Vagina (tissue), 2 donors: ENCODE data around the gene DYSF.

ENCODE experiments used
- POLR2A ChIP-seq, 2 donors: fragments of 450-650 bp; IDR thresholded peaks; one replicate each; pipeline ENCODE4 v1.6.1; 2017; ENCODE audit warnings: antibody characterized with exemption in 2 of 2, mild to moderate bottlenecking in 2 of 2, moderate library complexity in 2 of 2
- POLR2AphosphoS5 ChIP-seq, 2 donors: sonication (generic); formaldehyde crosslinking; IDR thresholded peaks; one replicate each; pipeline ENCODE4 v1.9.0; 2017; ENCODE audit warnings: antibody characterized with exemption in 2 of 2, mild to moderate bottlenecking in 2 of 2, low read depth in 1 of 2; ENCODE audit not compliant: insufficient read depth in 1 of 2
- TF ChIP-seq, protein P1 (sequence below), 3 experiments: fragments of 450-650 bp in 2 of 3; fragments of 200-600 bp in 1 of 3; sonication (generic) in 1 of 3; IDR thresholded peaks; one replicate each; pipeline ENCODE4 v1.5.1; 2017 to 2019; ENCODE audit warnings: antibody characterized with exemption in 3 of 3, mild to moderate bottlenecking in 2 of 3, moderate library complexity in 2 of 3

DNA sequence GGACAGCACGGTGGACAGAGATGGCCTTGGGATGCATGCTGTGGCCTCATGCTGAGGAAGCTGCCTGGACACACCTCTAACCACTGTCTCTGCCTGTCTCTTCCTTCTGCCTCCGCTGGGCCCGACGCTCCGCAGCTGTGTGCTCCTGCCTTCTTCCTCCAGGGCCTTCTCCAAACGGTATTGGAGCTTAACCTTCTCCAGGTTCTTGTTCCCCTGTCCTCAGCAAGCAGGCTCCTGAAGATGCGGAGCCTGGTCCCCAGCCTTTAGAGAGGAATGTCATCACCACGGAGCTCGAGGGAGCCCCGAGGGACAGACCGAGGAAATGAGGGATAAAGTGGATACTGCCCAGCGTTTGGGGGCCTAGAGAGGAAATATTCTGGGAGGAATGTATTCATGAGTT is 155.1 kb downstream of the DYSF start:
- TF ChIP-seq POLR2AphosphoS5 (IDR thresholded peaks at IDR 0.05; ENCODE audit: insufficient read depth in 1 of 2, low read depth in 1 of 2) (no peak), POLR2A (IDR thresholded peaks at IDR 0.05) (no peak)
- TF ChIP-seq, protein P1, sequence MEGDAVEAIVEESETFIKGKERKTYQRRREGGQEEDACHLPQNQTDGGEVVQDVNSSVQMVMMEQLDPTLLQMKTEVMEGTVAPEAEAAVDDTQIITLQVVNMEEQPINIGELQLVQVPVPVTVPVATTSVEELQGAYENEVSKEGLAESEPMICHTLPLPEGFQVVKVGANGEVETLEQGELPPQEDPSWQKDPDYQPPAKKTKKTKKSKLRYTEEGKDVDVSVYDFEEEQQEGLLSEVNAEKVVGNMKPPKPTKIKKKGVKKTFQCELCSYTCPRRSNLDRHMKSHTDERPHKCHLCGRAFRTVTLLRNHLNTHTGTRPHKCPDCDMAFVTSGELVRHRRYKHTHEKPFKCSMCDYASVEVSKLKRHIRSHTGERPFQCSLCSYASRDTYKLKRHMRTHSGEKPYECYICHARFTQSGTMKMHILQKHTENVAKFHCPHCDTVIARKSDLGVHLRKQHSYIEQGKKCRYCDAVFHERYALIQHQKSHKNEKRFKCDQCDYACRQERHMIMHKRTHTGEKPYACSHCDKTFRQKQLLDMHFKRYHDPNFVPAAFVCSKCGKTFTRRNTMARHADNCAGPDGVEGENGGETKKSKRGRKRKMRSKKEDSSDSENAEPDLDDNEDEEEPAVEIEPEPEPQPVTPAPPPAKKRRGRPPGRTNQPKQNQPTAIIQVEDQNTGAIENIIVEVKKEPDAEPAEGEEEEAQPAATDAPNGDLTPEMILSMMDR (IDR thresholded peaks at IDR 0.05) = no peak
